Measurements from ENCODE around the gene DYNLT1. TPM values are rescaled to one million over a fixed set of nuclear protein-coding genes. Genes with fewer than 3 reads are reported as not detected.

The DYNLT1 gene
- total and polyA plus RNA-seq, 10 of the 15 experiments (the other 5 are each of a cell fraction or from before 2014, with no cell fraction given) = 33.6 to 298 (median 89.2) TPM

GRCh38 chr6:158591134-158591809 is 53.3 kb downstream of the DYNLT1 start (continued):
- TF ChIP-seq NR2C2 (IDR thresholded peaks at IDR 0.05; ENCODE audit: borderline replicate concordance, control insufficient read depth, insufficient read length, low read depth) = no peak
- TF ChIP-seq SMC3 (IDR thresholded peaks at IDR 0.05; ENCODE audit: borderline replicate concordance, low read length) = no peak
- TF ChIP-seq PML (IDR thresholded peaks at IDR 0.05; ENCODE audit: low read length) = no peak
- TF ChIP-seq ZBTB11 (CRISPR knock-in tag; IDR thresholded peaks at IDR 0.05) = no peak
- TF ChIP-seq, protein P1, sequence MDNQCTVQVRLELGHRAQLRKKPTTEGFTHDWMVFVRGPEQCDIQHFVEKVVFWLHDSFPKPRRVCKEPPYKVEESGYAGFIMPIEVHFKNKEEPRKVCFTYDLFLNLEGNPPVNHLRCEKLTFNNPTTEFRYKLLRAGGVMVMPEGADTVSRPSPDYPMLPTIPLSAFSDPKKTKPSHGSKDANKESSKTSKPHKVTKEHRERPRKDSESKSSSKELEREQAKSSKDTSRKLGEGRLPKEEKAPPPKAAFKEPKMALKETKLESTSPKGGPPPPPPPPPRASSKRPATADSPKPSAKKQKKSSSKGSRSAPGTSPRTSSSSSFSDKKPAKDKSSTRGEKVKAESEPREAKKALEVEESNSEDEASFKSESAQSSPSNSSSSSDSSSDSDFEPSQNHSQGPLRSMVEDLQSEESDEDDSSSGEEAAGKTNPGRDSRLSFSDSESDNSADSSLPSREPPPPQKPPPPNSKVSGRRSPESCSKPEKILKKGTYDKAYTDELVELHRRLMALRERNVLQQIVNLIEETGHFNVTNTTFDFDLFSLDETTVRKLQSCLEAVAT (IDR thresholded peaks at IDR 0.05) = no peak
- TF ChIP-seq ZNF622 (IDR thresholded peaks at IDR 0.05) = no peak
- TF ChIP-seq RFX5 (IDR thresholded peaks at IDR 0.05; ENCODE audit: low read depth, low read length) = no peak

- ChIA-PET POLR2A (no interaction called here), RAD21 (ENCODE audit: unreplicated experiment) (interaction anchor here (1.1 kb wide), 1 partner anchor 375 kb away, joined by 3 read pairs; no protein-coding TSS in a partner anchor)
Observed at GRCh38 chr6:158589366-158589765, 55.2 kb downstream of the DYNLT1 start.

More at GRCh38 chr6:158589366-158589765, 55.2 kb downstream of the DYNLT1 start:
- DNase-seq (ENCODE audit: low read depth, low spot score) = no peak
- Histone ChIP-seq H3K4me3 (no peak overlapping the region), H2AFZ (ENCODE audit: control insufficient read depth, low read depth, low read length) (no peak overlapping the region), H3K9me3 (replicated peaks; ENCODE audit: control insufficient read depth, insufficient read depth, low read length) (no peaks in the 10 kb centered on the region), H3K79me2 (ENCODE audit: control insufficient read depth, insufficient read depth, low read length) (no peaks in the 10 kb centered on the region), H3K27ac (ENCODE audit: control insufficient read depth, insufficient read depth) (no peak overlapping the region), H3K36me3 (ENCODE audit: control insufficient read depth in 2 of 2, insufficient read depth in 2 of 2, low read length in 1 of 2) (peaks cover 18 to 21% of the 10 kb centered on the region in 2 experiments), H3K27me3 (replicated peaks in 1 of 2; ENCODE audit: control insufficient read depth in 2 of 2, insufficient read depth in 2 of 2, low read length in 1 of 2) (no peaks in the 10 kb centered on the region), H4K20me1 (ENCODE audit: control insufficient read depth, insufficient read depth) (no peaks in the 10 kb centered on the region), H3K9ac (ENCODE audit: control insufficient read depth, insufficient read depth, low read length) (no peak overlapping the region), H3K4me2 (ENCODE audit: control insufficient read depth, insufficient read depth) (no peak overlapping the region), H3K4me1 (ENCODE audit: control insufficient read depth, insufficient read depth, low read length) (no peaks in the 10 kb centered on the region)
- no TSS peak for BruUV-seq (replicated peaks)
- intact Hi-C loops (cut with micrococcal nuclease; ENCODE audit: unreplicated experiment) = no loop called here
- in situ Hi-C loops (cut with MboI) = no loop called here
- TF ChIP-seq KLF5 (IDR thresholded peaks at IDR 0.05; ENCODE audit: partially characterized antibody) (no peak), ESRRA (IDR thresholded peaks at IDR 0.05; ENCODE audit: low read length) (no peak)
- no peak for ATAC-seq
- ChIA-PET SMC1A (ENCODE audit: uncharacterized antibody, unreplicated experiment) (no interaction called here), CTCF (interaction anchor here (1.3 to 1.4 kb wide), 2 partner anchors 368 to 375 kb away, joined by 5 to 7 read pairs; no protein-coding TSS in a partner anchor)
- FAIRE-seq = no peak
- WGBS (ENCODE audit: insufficient coverage, insufficient replicate concordance, low lambda C conversion rate, missing lambda C conversion rate) = 99% methylated on average over 8 of the region's 8 CpGs

Data from GM12878 (cell line).